K562 (cell line): ENCODE results near the gene NDUFB10. TPM values are rescaled to one million over a fixed set of nuclear protein-coding genes. Genes with fewer than 3 reads are reported as not detected.
"Not testable (repeated sequence)": the region's sequence is repeated elsewhere in the genome, so short reads cannot be mapped to it uniquely, and the experiment has no call there.

Experiments
- ATAC-seq: fragments of 200-7000 bp; cut with Tn5 transposase; 3 replicates; pipeline ENCODE4 v1.9.1; 2020; ENCODE audit warnings: moderate library complexity
- BruUV-seq: library from RNA; stranded (reverse); fragments of 400-500 nt; replicated peaks from 2 replicates; lab custom pipeline; 2021; lab: Mats Ljungman, UMichigan
- CTCF ChIA-PET: fragments of 300-600 bp; formaldehyde crosslinking; extraction: SDS; loops from one replicate; lab custom pipeline; 2021; ENCODE audit warnings: low intra/inter-chr PET ratio; lab: Yijun Ruan, JAX
- POLR2A ChIA-PET: fragments of 300-600, 350-650 bp; sonication (Branson Sonifier 250); formaldehyde crosslinking; extraction: SDS; loops from one replicate; lab custom pipeline; 2021; ENCODE audit warnings: antibody characterized with exemption, inconsistent platforms; lab: Yijun Ruan, JAX
- DNase-seq, 4 experiments: peaks; one replicate each; pipeline versions ENCODE4 v3.0.0 to v3.0.0-alpha.2; 2011 to 2018; ENCODE audit warnings: low spot score in 3 of 4, mixed read lengths in 3 of 4; ENCODE audit errors: extremely low read depth in 1 of 4
- FAIRE-seq: peaks from 2 replicates; lab custom pipeline; 2011; peaks lifted over from hg19 to GRCh38; lab: Jason Lieb, UNC
- H2AFZ ChIP-seq: 2 replicates; pipeline ENCODE4 v1.6.0; 2011; ENCODE audit warnings: low read depth, low read length, control low read depth, inconsistent platforms
- H3K27ac ChIP-seq: fragments of 200-600 bp; 3 replicates; pipeline ENCODE4 v1.8.0; 2011; ENCODE audit warnings: low read depth, mild to moderate bottlenecking, control low read depth, inconsistent platforms, low read length, moderate library complexity, mixed read lengths; ENCODE audit errors: extremely low read depth
- H3K27me3 ChIP-seq, 2 experiments: fragments of 300-600 bp in 1 of 2; 2 replicates in 1 of 2; 3 replicates in 1 of 2; pipeline versions ENCODE4 v1.6.0 to v1.8.0; 2011; ENCODE audit warnings: inconsistent platforms in 2 of 2, low read length in 2 of 2, mild to moderate bottlenecking in 1 of 2, mixed read lengths in 1 of 2, moderate library complexity in 1 of 2; ENCODE audit not compliant: control insufficient read depth in 2 of 2, insufficient read depth in 2 of 2
- H3K36me3 ChIP-seq: fragments of 300-600 bp; 3 replicates; pipeline ENCODE4 v1.8.0; 2011; ENCODE audit warnings: mild to moderate bottlenecking, low read length, inconsistent platforms; ENCODE audit not compliant: control insufficient read depth, insufficient read depth
- H3K4me1 ChIP-seq, 2 experiments: fragments of 200-600 bp in 1 of 2; replicated peaks in 1 of 2; 2 replicates in 1 of 2; 3 replicates in 1 of 2; pipeline versions ENCODE4 v1.5.1 to v1.8.0; 2011; ENCODE audit warnings: inconsistent platforms in 2 of 2, low read length in 2 of 2, mild to moderate bottlenecking in 1 of 2, mixed read lengths in 1 of 2, moderate library complexity in 1 of 2; ENCODE audit not compliant: control insufficient read depth in 2 of 2, insufficient read depth in 2 of 2
- H3K4me2 ChIP-seq: 2 replicates; pipeline ENCODE4 v1.6.1; 2011; ENCODE audit warnings: low read length, control low read depth, inconsistent platforms, mixed read lengths; ENCODE audit not compliant: insufficient read depth
- H3K4me3 ChIP-seq: fragments of 200-600 bp; sonication (generic), shearing (Covaris generic); 2 replicates; pipeline ENCODE4 v1.5.1; 2016; ENCODE audit warnings: control low read depth, inconsistent platforms
- H3K79me2 ChIP-seq: fragments of 200-600 bp; 3 replicates; pipeline ENCODE4 v1.8.0; 2011; ENCODE audit warnings: low read length, inconsistent platforms; ENCODE audit not compliant: control insufficient read depth, insufficient read depth
- H3K9ac ChIP-seq, 2 experiments: 2 replicates each; pipeline versions ENCODE4 v1.6.0 to v1.6.1; 2011; ENCODE audit warnings: low read depth in 2 of 2, low read length in 2 of 2, control low read depth in 1 of 2, inconsistent platforms in 1 of 2, mild to moderate bottlenecking in 1 of 2, mixed read lengths in 1 of 2; ENCODE audit not compliant: insufficient read depth in 1 of 2
- H3K9me1 ChIP-seq: one replicate; pipeline ENCODE4 v1.6.0; 2011; ENCODE audit warnings: inconsistent platforms, mild to moderate bottlenecking, low read length, moderate library complexity; ENCODE audit not compliant: control insufficient read depth, insufficient read depth
- H3K9me3 ChIP-seq: replicated peaks from 2 replicates; pipeline ENCODE4 v1.5.1; 2011; ENCODE audit warnings: low read depth, low read length, inconsistent platforms; ENCODE audit not compliant: control insufficient read depth, insufficient read depth
- H4K20me1 ChIP-seq: replicated peaks from 2 replicates; pipeline ENCODE4 v1.6.1; 2011; ENCODE audit warnings: low read length, inconsistent platforms, mixed read lengths; ENCODE audit not compliant: control insufficient read depth, insufficient read depth
- EP400 ChIP-seq: fragments of 450-650 bp; IDR thresholded peaks from 2 replicates; pipeline ENCODE4 v1.6.1; 2017; ENCODE audit warnings: antibody characterized with exemption, mild to moderate bottlenecking, moderate library complexity
- RBFOX2 ChIP-seq: fragments of 200-400 bp; formaldehyde crosslinking; IDR thresholded peaks from 2 replicates; pipeline ENCODE4 v1.6.1; 2017; ENCODE audit warnings: low read depth, mild to moderate bottlenecking, low read length, moderate library complexity
- WGBS: fragments of 100-300 bp; shearing (Covaris generic); methylation state at CpG from one replicate; pipeline ENCODE4 v1.1.6; 2016; ENCODE audit warnings: low coverage, mixed read lengths; ENCODE audit not compliant: insufficient coverage; ENCODE audit errors: missing lambda C conversion rate; 5-methylcytosine and 5-hydroxymethylcytosine counted together
- in situ Hi-C: fragments of 300-500 bp; cut with MboI; formaldehyde crosslinking; loops from 4 replicates; pipeline ENCODE4 v1.15.0; 2018; ENCODE audit warnings: inconsistent platforms, mixed read lengths
- intact Hi-C: fragments of 100-400 bp; cut with micrococcal nuclease; formaldehyde crosslinking; loops from 2 replicates; pipeline ENCODE4 v1.14.2; 2022
- polyA plus RNA-seq, 8 experiments: library from polyadenylated mRNA; depleted of rRNA in 4 of 8; stranded (reverse) in 5 of 8; unstranded in 3 of 8; fragments of >200 nt; fragmentation: Nextera tagmentation in 2 of 8; fragmentation: Illumina TruSeq in 1 of 8; extraction: Ambion mirVana in 2 of 8; extraction: Trizol in 1 of 8; gene quantifications; 2 replicates each; pipeline versions ENCODE4 v1.2.1 to v1.2.3, GENCODE V29; 2011 to 2014; ENCODE audit warnings: inconsistent platforms in 1 of 8, missing spikeins in 1 of 8
- total RNA-seq, 7 experiments: library from RNA; depleted of rRNA in 6 of 7; stranded (reverse); fragments of >200 nt in 6 of 7; fragmentation: Illumina TruSeq in 2 of 7; extraction: Trizol in 2 of 7; gene quantifications; 2 replicates each; pipeline versions ENCODE4 v1.2.1 to v1.2.3, GENCODE V29; 2011 to 2021; ENCODE audit warnings: low replicate concordance in 1 of 7

Gene NDUFB10
- total and polyA plus RNA-seq, 9 of the 15 experiments (the other 6 are each of a cell fraction or from before 2014, with no cell fraction given): 69.3 to 527 (median 161) TPM

DNA sequence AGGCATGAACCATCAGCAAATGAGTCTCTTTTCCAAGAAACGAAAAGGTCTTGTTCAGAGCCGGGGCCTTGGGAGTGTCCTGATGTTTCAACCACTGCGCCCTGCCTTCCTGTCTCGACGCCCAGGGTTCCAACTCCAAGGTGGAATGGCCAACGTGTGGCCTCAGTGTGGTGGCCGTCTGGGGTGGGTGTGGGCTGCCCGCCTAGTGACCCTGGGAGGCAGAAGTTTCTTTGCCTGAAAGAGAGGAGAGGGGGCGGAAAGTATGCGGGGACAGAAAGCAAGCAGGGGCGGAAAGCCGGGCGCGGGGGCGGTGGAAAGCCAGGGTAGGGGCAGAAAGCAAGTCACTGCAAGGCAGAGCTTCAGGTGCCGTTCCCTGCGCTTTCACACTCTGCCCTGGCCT is 20.4 kb upstream of the NDUFB10 start:
- ATAC-seq: no peak
- H3K27me3 ChIP-seq: no peaks in the 10 kb centered on the region
- no peak overlapping the region for H3K4me2 ChIP-seq
- H3K4me1 ChIP-seq: peaks cover 22 to 51% of the 10 kb centered on the region in 2 experiments
- no peak for FAIRE-seq
- BruUV-seq: no TSS peak
- POLR2A ChIA-PET: interaction anchor here (0.6 to 0.9 kb wide), 2 partner anchors 26 to 44 kb away, joined by 3 read pairs; no protein-coding TSS in a partner anchor
- intact Hi-C loops: no loop called here
- peak overlapping the region in 1 of 2 experiments; percentile 42; a peak in 1 of 4 replicates for H3K9ac ChIP-seq
- no peak for TF ChIP-seq EP400
- TF ChIP-seq RBFOX2: 0 out of 2 replicates have a peak, but pooled peaks have one; percentile 21
- 80% methylated on average over 15 of the region's 17 CpGs for WGBS
- CTCF ChIA-PET: no interaction called here
- H3K4me3 ChIP-seq: no peak overlapping the region
- no peaks in the 10 kb centered on the region for H3K9me3 ChIP-seq
- H2AFZ ChIP-seq: no peak overlapping the region
- DNase-seq: no peak
- in situ Hi-C loops: no loop called here
- no peak overlapping the region for H3K27ac ChIP-seq
- H3K79me2 ChIP-seq: peaks cover 20% of the 10 kb centered on the region
- peaks cover 8% of the 10 kb centered on the region for H3K9me1 ChIP-seq
- peaks cover 37% of the 10 kb centered on the region; the same call in 2 of the 3 replicates for H3K36me3 ChIP-seq
- H4K20me1 ChIP-seq: peaks cover 7% of the 10 kb centered on the region

DNA sequence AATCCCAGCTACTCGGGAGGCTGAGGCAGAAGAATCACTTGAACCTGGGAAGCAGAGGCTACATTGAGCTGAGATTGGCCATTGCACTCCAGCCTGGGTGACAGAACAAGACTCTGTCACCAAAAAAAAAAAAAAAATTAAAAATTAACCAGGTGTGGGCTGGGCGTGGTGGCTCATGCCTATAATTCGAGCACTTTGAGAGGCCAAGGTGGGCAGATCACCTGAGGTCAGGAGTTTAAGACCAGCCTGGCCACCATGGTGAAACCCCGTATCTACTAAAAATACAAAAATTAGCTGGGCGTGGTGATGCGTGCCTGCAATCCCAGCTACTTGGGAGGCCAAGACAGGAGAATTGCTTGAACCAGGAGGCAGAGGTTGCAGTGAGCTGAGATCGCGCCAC is 19.5 kb upstream of the NDUFB10 start:
- Histone ChIP-seq H3K79me2 (peaks cover 20% of the 10 kb centered on the region), H3K4me1 (peaks cover 31 to 60% of the 10 kb centered on the region in 2 experiments), H3K36me3 (peaks cover 37% of the 10 kb centered on the region; the same call in 2 of the 3 replicates)
- H3K9ac ChIP-seq, DNase-seq, intact Hi-C loops, H2AFZ ChIP-seq, H3K4me2 ChIP-seq, H3K4me3 ChIP-seq, H3K9me1 ChIP-seq, ATAC-seq, CTCF ChIA-PET, FAIRE-seq, H3K27me3 ChIP-seq, BruUV-seq, in situ Hi-C loops, H3K27ac ChIP-seq, H4K20me1 ChIP-seq, H3K9me3 ChIP-seq: not testable (repeated sequence)
- POLR2A ChIA-PET: interaction anchor here (0.6 to 1.6 kb wide), 3 partner anchors 21 to 333 kb away, joined by 3 to 5 read pairs (median 3); partner anchors contain the start of gene RPS2
- 98% methylated on average over 6 of the region's 8 CpGs for WGBS
